H1 (cell line): ENCODE data around the gene ACKR2. TPM values are rescaled to one million over a fixed set of nuclear protein-coding genes. Genes with fewer than 3 reads are reported as not detected.

Experiments
- BRCA1 ChIP-seq: IDR thresholded peaks from 2 replicates; pipeline ENCODE4 v1.6.1; 2012; ENCODE audit warnings: low read depth, low read length, improper control_type of control experiment
- CEBPB ChIP-seq: IDR thresholded peaks from 2 replicates; pipeline ENCODE4 v1.6.1; 2012; ENCODE audit warnings: low read depth, low read length
- JUN ChIP-seq: IDR thresholded peaks from 2 replicates; pipeline ENCODE4 v1.6.1; 2011; ENCODE audit warnings: low read depth, mild to moderate bottlenecking, improper control_type of control experiment, low read length
- PHF8 ChIP-seq: fragments of 200-600 bp; sonication (generic); conservative IDR thresholded peaks from 2 replicates; pipeline ENCODE4 v1.7.1; 2012; ENCODE audit warnings: low read depth, mild to moderate bottlenecking, inconsistent platforms, low read length, moderate library complexity
- RFX5 ChIP-seq: IDR thresholded peaks from 2 replicates; pipeline ENCODE4 v1.6.1; 2011; ENCODE audit warnings: low read depth, low read length, improper control_type of control experiment, borderline replicate concordance
- SP2 ChIP-seq: IDR thresholded peaks from 2 replicates; pipeline ENCODE4 v1.6.1; 2012; ENCODE audit warnings: mild to moderate bottlenecking, low read length, inconsistent platforms
- TAF1 ChIP-seq: IDR thresholded peaks from 2 replicates; pipeline ENCODE4 v1.6.1; 2011; ENCODE audit warnings: mild to moderate bottlenecking, low read depth, low read length
- YY1 ChIP-seq: IDR thresholded peaks from 2 replicates; pipeline ENCODE4 v1.6.1; 2011; ENCODE audit warnings: low read depth, mild to moderate bottlenecking, low read length
- polyA plus RNA-seq, 7 experiments: library from polyadenylated mRNA; depleted of rRNA in 3 of 7; stranded (reverse) in 5 of 7; unstranded in 2 of 7; fragments of >200 nt in 5 of 7; fragments of 200-250 nt in 2 of 7; gene quantifications; 1 replicate in 5 of 7; 2 replicates in 1 of 7; 4 replicates in 1 of 7; pipeline versions ENCODE4 v1.2.1 to v1.2.3, GENCODE V29; 2011 to 2013; ENCODE audit warnings: missing spikeins in 2 of 7, mixed read lengths in 2 of 7
- total RNA-seq: library from RNA; stranded (reverse); fragmentation: NEBNext Ultra II Directional; extraction: Animal tissue kit (Norgen Biotek cat#: 25700); gene quantifications from 2 replicates; pipeline ENCODE4 v1.2.1, GENCODE V29; 2021
- TF ChIP-seq, protein P1 (sequence below): fragments of 300-600 bp; sonication (generic); IDR thresholded peaks from 2 replicates; pipeline ENCODE4 v1.7.1; 2012; ENCODE audit warnings: low read length, moderate library complexity, mild to moderate bottlenecking, inconsistent platforms; ENCODE audit not compliant: insufficient replicate concordance
- TF ChIP-seq, protein P2 (sequence below): IDR thresholded peaks from 2 replicates; pipeline ENCODE4 v1.6.1; 2011; ENCODE audit warnings: low read length, improper control_type of control experiment
- TF ChIP-seq, protein P3 (sequence below): IDR thresholded peaks from 2 replicates; pipeline ENCODE4 v1.6.1; 2012; ENCODE audit warnings: inconsistent platforms

Gene ACKR2
- total and polyA plus RNA-seq, 2 of the 8 experiments (the other 6 are each of a cell fraction or from before 2014, with no cell fraction given) = 0.09 to 0.12 TPM

DNA sequence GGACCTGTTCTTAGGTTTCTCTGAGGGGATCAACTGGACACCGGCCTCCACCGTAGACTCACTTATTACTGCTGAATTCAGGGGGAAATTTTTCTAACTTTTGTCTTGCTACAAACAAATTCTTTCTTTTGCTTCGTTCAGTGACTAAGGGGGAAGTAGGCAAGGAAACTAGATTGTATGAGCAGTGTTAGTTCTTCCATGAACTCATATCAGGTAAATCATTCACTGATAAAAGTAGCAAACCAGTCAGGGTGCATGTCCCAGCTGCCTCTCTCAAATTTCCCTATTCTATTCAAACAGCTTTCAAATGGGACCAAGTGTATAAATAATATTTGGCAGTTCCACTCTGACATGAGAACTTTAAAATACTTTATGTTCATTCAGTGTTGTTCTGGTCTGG lies 28.8 kb upstream of the ACKR2 start (continued):
- TF ChIP-seq, protein P1, sequence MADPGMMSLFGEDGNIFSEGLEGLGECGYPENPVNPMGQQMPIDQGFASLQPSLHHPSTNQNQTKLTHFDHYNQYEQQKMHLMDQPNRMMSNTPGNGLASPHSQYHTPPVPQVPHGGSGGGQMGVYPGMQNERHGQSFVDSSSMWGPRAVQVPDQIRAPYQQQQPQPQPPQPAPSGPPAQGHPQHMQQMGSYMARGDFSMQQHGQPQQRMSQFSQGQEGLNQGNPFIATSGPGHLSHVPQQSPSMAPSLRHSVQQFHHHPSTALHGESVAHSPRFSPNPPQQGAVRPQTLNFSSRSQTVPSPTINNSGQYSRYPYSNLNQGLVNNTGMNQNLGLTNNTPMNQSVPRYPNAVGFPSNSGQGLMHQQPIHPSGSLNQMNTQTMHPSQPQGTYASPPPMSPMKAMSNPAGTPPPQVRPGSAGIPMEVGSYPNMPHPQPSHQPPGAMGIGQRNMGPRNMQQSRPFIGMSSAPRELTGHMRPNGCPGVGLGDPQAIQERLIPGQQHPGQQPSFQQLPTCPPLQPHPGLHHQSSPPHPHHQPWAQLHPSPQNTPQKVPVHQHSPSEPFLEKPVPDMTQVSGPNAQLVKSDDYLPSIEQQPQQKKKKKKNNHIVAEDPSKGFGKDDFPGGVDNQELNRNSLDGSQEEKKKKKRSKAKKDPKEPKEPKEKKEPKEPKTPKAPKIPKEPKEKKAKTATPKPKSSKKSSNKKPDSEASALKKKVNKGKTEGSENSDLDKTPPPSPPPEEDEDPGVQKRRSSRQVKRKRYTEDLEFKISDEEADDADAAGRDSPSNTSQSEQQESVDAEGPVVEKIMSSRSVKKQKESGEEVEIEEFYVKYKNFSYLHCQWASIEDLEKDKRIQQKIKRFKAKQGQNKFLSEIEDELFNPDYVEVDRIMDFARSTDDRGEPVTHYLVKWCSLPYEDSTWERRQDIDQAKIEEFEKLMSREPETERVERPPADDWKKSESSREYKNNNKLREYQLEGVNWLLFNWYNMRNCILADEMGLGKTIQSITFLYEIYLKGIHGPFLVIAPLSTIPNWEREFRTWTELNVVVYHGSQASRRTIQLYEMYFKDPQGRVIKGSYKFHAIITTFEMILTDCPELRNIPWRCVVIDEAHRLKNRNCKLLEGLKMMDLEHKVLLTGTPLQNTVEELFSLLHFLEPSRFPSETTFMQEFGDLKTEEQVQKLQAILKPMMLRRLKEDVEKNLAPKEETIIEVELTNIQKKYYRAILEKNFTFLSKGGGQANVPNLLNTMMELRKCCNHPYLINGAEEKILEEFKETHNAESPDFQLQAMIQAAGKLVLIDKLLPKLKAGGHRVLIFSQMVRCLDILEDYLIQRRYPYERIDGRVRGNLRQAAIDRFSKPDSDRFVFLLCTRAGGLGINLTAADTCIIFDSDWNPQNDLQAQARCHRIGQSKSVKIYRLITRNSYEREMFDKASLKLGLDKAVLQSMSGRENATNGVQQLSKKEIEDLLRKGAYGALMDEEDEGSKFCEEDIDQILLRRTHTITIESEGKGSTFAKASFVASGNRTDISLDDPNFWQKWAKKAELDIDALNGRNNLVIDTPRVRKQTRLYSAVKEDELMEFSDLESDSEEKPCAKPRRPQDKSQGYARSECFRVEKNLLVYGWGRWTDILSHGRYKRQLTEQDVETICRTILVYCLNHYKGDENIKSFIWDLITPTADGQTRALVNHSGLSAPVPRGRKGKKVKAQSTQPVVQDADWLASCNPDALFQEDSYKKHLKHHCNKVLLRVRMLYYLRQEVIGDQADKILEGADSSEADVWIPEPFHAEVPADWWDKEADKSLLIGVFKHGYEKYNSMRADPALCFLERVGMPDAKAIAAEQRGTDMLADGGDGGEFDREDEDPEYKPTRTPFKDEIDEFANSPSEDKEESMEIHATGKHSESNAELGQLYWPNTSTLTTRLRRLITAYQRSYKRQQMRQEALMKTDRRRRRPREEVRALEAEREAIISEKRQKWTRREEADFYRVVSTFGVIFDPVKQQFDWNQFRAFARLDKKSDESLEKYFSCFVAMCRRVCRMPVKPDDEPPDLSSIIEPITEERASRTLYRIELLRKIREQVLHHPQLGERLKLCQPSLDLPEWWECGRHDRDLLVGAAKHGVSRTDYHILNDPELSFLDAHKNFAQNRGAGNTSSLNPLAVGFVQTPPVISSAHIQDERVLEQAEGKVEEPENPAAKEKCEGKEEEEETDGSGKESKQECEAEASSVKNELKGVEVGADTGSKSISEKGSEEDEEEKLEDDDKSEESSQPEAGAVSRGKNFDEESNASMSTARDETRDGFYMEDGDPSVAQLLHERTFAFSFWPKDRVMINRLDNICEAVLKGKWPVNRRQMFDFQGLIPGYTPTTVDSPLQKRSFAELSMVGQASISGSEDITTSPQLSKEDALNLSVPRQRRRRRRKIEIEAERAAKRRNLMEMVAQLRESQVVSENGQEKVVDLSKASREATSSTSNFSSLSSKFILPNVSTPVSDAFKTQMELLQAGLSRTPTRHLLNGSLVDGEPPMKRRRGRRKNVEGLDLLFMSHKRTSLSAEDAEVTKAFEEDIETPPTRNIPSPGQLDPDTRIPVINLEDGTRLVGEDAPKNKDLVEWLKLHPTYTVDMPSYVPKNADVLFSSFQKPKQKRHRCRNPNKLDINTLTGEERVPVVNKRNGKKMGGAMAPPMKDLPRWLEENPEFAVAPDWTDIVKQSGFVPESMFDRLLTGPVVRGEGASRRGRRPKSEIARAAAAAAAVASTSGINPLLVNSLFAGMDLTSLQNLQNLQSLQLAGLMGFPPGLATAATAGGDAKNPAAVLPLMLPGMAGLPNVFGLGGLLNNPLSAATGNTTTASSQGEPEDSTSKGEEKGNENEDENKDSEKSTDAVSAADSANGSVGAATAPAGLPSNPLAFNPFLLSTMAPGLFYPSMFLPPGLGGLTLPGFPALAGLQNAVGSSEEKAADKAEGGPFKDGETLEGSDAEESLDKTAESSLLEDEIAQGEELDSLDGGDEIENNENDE = no peak
- TF ChIP-seq YY1 (no peak), PHF8 (no peak), SP2 (no peak), JUN (no peak), CEBPB (no peak), RFX5 (no peak), BRCA1 (no peak), TAF1 (no peak)
- TF ChIP-seq, protein P2, sequence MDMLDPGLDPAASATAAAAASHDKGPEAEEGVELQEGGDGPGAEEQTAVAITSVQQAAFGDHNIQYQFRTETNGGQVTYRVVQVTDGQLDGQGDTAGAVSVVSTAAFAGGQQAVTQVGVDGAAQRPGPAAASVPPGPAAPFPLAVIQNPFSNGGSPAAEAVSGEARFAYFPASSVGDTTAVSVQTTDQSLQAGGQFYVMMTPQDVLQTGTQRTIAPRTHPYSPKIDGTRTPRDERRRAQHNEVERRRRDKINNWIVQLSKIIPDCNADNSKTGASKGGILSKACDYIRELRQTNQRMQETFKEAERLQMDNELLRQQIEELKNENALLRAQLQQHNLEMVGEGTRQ = no peak
- TF ChIP-seq, protein P3, sequence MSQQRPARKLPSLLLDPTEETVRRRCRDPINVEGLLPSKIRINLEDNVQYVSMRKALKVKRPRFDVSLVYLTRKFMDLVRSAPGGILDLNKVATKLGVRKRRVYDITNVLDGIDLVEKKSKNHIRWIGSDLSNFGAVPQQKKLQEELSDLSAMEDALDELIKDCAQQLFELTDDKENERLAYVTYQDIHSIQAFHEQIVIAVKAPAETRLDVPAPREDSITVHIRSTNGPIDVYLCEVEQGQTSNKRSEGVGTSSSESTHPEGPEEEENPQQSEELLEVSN = no peak
- TF ChIP-seq, all 59 proteins: peak for 0
